H1 (cell line): ENCODE results near the gene ACER1. TPM values are rescaled to one million over a fixed set of nuclear protein-coding genes. Genes with fewer than 3 reads are reported as not detected.

Experiments
- CTCF ChIA-PET: fragments of 300-600 bp; sonication (Branson Sonifier 250); formaldehyde crosslinking; loops from one replicate; lab custom pipeline; 2021; ENCODE audit not compliant: partially characterized antibody; lab: Charles Lee
- POLR2A ChIA-PET: fragments of 300-600 bp; sonication (Branson Sonifier 250); formaldehyde crosslinking; loops from one replicate; lab custom pipeline; 2021; ENCODE audit warnings: inconsistent platforms; ENCODE audit not compliant: partially characterized antibody; lab: Charles Lee
- DNase-seq, 2 experiments: peaks; one replicate each; pipeline versions ENCODE4 v3.0.0 to v3.0.0-alpha.2; 2010 to 2022; ENCODE audit warnings: low spot score in 2 of 2, low read depth in 1 of 2, mixed read lengths in 1 of 2
- FAIRE-seq: peaks from 2 replicates; lab custom pipeline; 2011; peaks lifted over from hg19 to GRCh38; lab: Jason Lieb, UNC
- H2AFZ ChIP-seq: 2 replicates; pipeline ENCODE4 v1.8.1; 2012; ENCODE audit warnings: low read length, inconsistent platforms
- H2AK5ac ChIP-seq: 2 replicates; pipeline ENCODE4 v1.6.1; 2013; ENCODE audit warnings: low read depth, low read length
- H2BK120ac ChIP-seq: replicated peaks from 2 replicates; pipeline ENCODE3; 2013; ENCODE audit warnings: low read depth, low read length, inconsistent platforms
- H2BK12ac ChIP-seq: 2 replicates; pipeline ENCODE4 v1.6.1; 2013; ENCODE audit warnings: low read depth, low read length
- H2BK15ac ChIP-seq: 2 replicates; pipeline ENCODE4 v1.6.1; 2013; ENCODE audit warnings: low read length
- H2BK20ac ChIP-seq: 2 replicates; pipeline ENCODE4 v1.6.1; 2013; ENCODE audit warnings: low read length
- H2BK5ac ChIP-seq: 2 replicates; pipeline ENCODE4 v1.6.1; 2013; ENCODE audit warnings: low read depth, low read length
- H3K14ac ChIP-seq: 2 replicates; pipeline ENCODE4 v1.6.1; 2013; ENCODE audit warnings: inconsistent platforms; ENCODE audit not compliant: insufficient read length
- H3K18ac ChIP-seq: 2 replicates; pipeline ENCODE4 v1.6.1; 2013; ENCODE audit warnings: low read length; ENCODE audit errors: extremely low read depth
- H3K23ac ChIP-seq: 2 replicates; pipeline ENCODE4 v1.6.1; 2013; ENCODE audit warnings: inconsistent platforms; ENCODE audit not compliant: insufficient read length
- H3K23me2 ChIP-seq: 2 replicates; pipeline ENCODE4 v1.6.1; 2013; ENCODE audit warnings: low read depth, low read length
- H3K27ac ChIP-seq: 2 replicates; pipeline ENCODE4 v1.6.1; 2011; ENCODE audit warnings: low read depth, low read length, inconsistent platforms
- H3K27me3 ChIP-seq, 4 experiments: replicated peaks in 1 of 4; 1 replicate in 1 of 4; 2 replicates in 3 of 4; pipeline versions ENCODE4 v1.6.1 to v1.8.1; 2011 to 2013; ENCODE audit warnings: low read length in 3 of 4, mild to moderate bottlenecking in 3 of 4, inconsistent platforms in 2 of 4, mixed read lengths in 2 of 4, moderate library complexity in 1 of 4; ENCODE audit not compliant: control insufficient read depth in 3 of 4, insufficient read depth in 3 of 4; ENCODE audit errors: extremely low read depth in 1 of 4
- H3K36me3 ChIP-seq, 4 experiments: 2 replicates each; pipeline versions ENCODE4 v1.6.1 to v1.8.1; 2011 to 2013; ENCODE audit warnings: mild to moderate bottlenecking in 4 of 4, low read length in 3 of 4, moderate library complexity in 2 of 4, control low read depth in 1 of 4, inconsistent platforms in 1 of 4; ENCODE audit not compliant: insufficient read depth in 4 of 4, control insufficient read depth in 2 of 4
- H3K4ac ChIP-seq: replicated peaks from 2 replicates; pipeline ENCODE3; 2013; ENCODE audit warnings: low read length, low read depth, mixed read lengths, inconsistent platforms; ENCODE audit not compliant: insufficient read length
- H3K4me1 ChIP-seq, 4 experiments: replicated peaks in 1 of 4; 1 replicate in 1 of 4; 2 replicates in 3 of 4; pipeline versions ENCODE4 v1.6.1 to v1.8.1; 2011 to 2013; ENCODE audit warnings: low read length in 3 of 4, inconsistent platforms in 2 of 4, mixed read lengths in 1 of 4; ENCODE audit not compliant: insufficient read depth in 4 of 4, control insufficient read depth in 3 of 4
- H3K4me2 ChIP-seq, 2 experiments: 2 replicates each; pipeline versions ENCODE4 v1.6.1 to v1.8.1; 2011 to 2013; ENCODE audit warnings: low read depth in 2 of 2, low read length in 2 of 2, control low read depth in 1 of 2, inconsistent platforms in 1 of 2, mild to moderate bottlenecking in 1 of 2; ENCODE audit not compliant: insufficient read depth in 1 of 2
- H3K4me3 ChIP-seq, 4 experiments: fragments of 200-600, 300-600 bp in 1 of 4; sonication (generic), shearing (Covaris generic), sonication (Bioruptor Twin) in 1 of 4; 2 replicates each; pipeline versions ENCODE4 v1.5.1 to v1.8.1; 2011 to 2016; ENCODE audit warnings: low read length in 4 of 4, low read depth in 3 of 4, control low read depth in 2 of 4, inconsistent platforms in 2 of 4, mild to moderate bottlenecking in 2 of 4, mixed read lengths in 1 of 4, moderate library complexity in 1 of 4; ENCODE audit not compliant: insufficient read depth in 2 of 4; ENCODE audit errors: extremely low read depth in 1 of 4
- H3K56ac ChIP-seq: replicated peaks from 2 replicates; pipeline ENCODE3; 2013; ENCODE audit warnings: low read depth, mild to moderate bottlenecking, mixed read lengths, low read length, inconsistent platforms; ENCODE audit not compliant: insufficient read length
- H3K79me1 ChIP-seq: 2 replicates; pipeline ENCODE4 v1.6.1; 2013; ENCODE audit warnings: low read depth, low read length, control low read depth
- H3K79me2 ChIP-seq, 2 experiments: 2 replicates each; pipeline versions ENCODE4 v1.6.1 to v1.8.1; 2012 to 2013; ENCODE audit warnings: low read length in 2 of 2, mild to moderate bottlenecking in 2 of 2, inconsistent platforms in 1 of 2; ENCODE audit not compliant: insufficient read depth in 2 of 2, control insufficient read depth in 1 of 2
- H3K9ac ChIP-seq, 4 experiments: replicated peaks in 1 of 4; 1 replicate in 1 of 4; 2 replicates in 3 of 4; pipeline versions ENCODE4 v1.6.1 to v1.8.1; 2011 to 2013; ENCODE audit warnings: low read depth in 3 of 4, low read length in 3 of 4, control low read depth in 2 of 4, mild to moderate bottlenecking in 2 of 4, moderate library complexity in 2 of 4, inconsistent platforms in 1 of 4; ENCODE audit errors: extremely low read depth in 1 of 4
- H3K9me3 ChIP-seq, 2 experiments: 2 replicates each; pipeline versions ENCODE4 v1.6.1 to v1.8.1; 2012 to 2013; ENCODE audit warnings: mild to moderate bottlenecking in 2 of 2, moderate library complexity in 2 of 2, control low read depth in 1 of 2, inconsistent platforms in 1 of 2, low read depth in 1 of 2, low read length in 1 of 2, mixed read lengths in 1 of 2; ENCODE audit not compliant: insufficient read depth in 2 of 2
- H4K20me1 ChIP-seq, 2 experiments: replicated peaks in 1 of 2; 2 replicates each; pipeline versions ENCODE3 to v1.8.1; 2011 to 2013; ENCODE audit warnings: inconsistent platforms in 2 of 2, low read length in 2 of 2, mild to moderate bottlenecking in 1 of 2; ENCODE audit not compliant: insufficient read depth in 2 of 2, control insufficient read depth in 1 of 2
- H4K5ac ChIP-seq: 2 replicates; pipeline ENCODE4 v1.6.1; 2013; ENCODE audit warnings: low read length, low read depth, mixed read lengths, inconsistent platforms; ENCODE audit not compliant: insufficient read length
- H4K8ac ChIP-seq: 2 replicates; pipeline ENCODE4 v1.8.0; 2013; ENCODE audit warnings: mild to moderate bottlenecking, moderate library complexity, low read length, inconsistent platforms; ENCODE audit not compliant: insufficient read depth; ENCODE audit errors: extremely low read depth
- H4K91ac ChIP-seq: replicated peaks from 2 replicates; pipeline ENCODE3; 2013; ENCODE audit warnings: low read length, mixed read lengths, inconsistent platforms; ENCODE audit not compliant: insufficient read length
- BCL11A ChIP-seq, 2 experiments: IDR thresholded peaks; one replicate each; pipeline ENCODE4 v1.6.1; 2011; ENCODE audit warnings: low read depth in 2 of 2, low read length in 2 of 2, mild to moderate bottlenecking in 2 of 2
- CTCF ChIP-seq, 3 experiments: IDR thresholded peaks; 1 replicate in 2 of 3; 2 replicates in 1 of 3; pipeline versions ENCODE4 v1.5.1 to v1.6.1; 2011; ENCODE audit warnings: low read length in 3 of 3, mild to moderate bottlenecking in 3 of 3, inconsistent platforms in 2 of 3, low read depth in 1 of 3, moderate library complexity in 1 of 3; ENCODE audit not compliant: insufficient read depth in 1 of 3; ENCODE audit errors: control extremely low read depth in 1 of 3
- EZH2 ChIP-seq: fragments of 200-600 bp; sonication (generic); IDR thresholded peaks from 2 replicates; pipeline ENCODE4 v1.7.1; 2012; ENCODE audit warnings: low read depth, mild to moderate bottlenecking, moderate library complexity, low read length, inconsistent platforms; ENCODE audit not compliant: severe bottlenecking
- KDM5A ChIP-seq: fragments of 200-600 bp; IDR thresholded peaks from 2 replicates; pipeline ENCODE4 v1.7.1; 2012; ENCODE audit warnings: mild to moderate bottlenecking, low read length, inconsistent platforms, mixed read lengths
- RAD21 ChIP-seq, 2 experiments: IDR thresholded peaks in 1 of 2; conservative IDR thresholded peaks in 1 of 2; 2 replicates each; pipeline ENCODE4 v1.6.1; 2011; ENCODE audit warnings: low read depth in 2 of 2, low read length in 2 of 2, improper control_type of control experiment in 1 of 2, inconsistent platforms in 1 of 2, mild to moderate bottlenecking in 1 of 2, moderate library complexity in 1 of 2
- SIN3A ChIP-seq, 2 experiments: IDR thresholded peaks in 1 of 2; conservative IDR thresholded peaks in 1 of 2; 2 replicates each; pipeline ENCODE4 v1.6.1; 2011 to 2012; ENCODE audit warnings: low read length in 2 of 2, improper control_type of control experiment in 1 of 2, low read depth in 1 of 2, mild to moderate bottlenecking in 1 of 2
- SIRT6 ChIP-seq: IDR thresholded peaks from one replicate; pipeline ENCODE4 v1.7.1; 2012; ENCODE audit warnings: low read length, inconsistent platforms
- SP4 ChIP-seq: IDR thresholded peaks from 2 replicates; pipeline ENCODE4 v1.6.1; 2012; ENCODE audit warnings: low read length, inconsistent platforms
- TCF12 ChIP-seq: IDR thresholded peaks from 2 replicates; pipeline ENCODE4 v1.6.1; 2011; ENCODE audit warnings: low read depth, mild to moderate bottlenecking, low read length
- TEAD4 ChIP-seq: IDR thresholded peaks from 2 replicates; pipeline ENCODE4 v1.6.1; 2012; ENCODE audit warnings: low read depth, low read length, inconsistent platforms, mixed read lengths
- WGBS, 2 experiments: shearing (Covaris generic) in 1 of 2; methylation state at CpG; one replicate each; pipeline versions ENCODE4 v1.1.6 to v1.1.7; 2013 to 2015; ENCODE audit warnings: low lambda C conversion rate in 2 of 2, mixed read lengths in 2 of 2, inconsistent platforms in 1 of 2, low coverage in 1 of 2, missing lambda C conversion rate in 1 of 2; ENCODE audit not compliant: insufficient replicate concordance in 2 of 2, insufficient coverage in 1 of 2, insufficient read length in 1 of 2; ENCODE audit errors: extremely low coverage in 1 of 2, missing lambda C conversion rate in 1 of 2; 5-methylcytosine and 5-hydroxymethylcytosine counted together
- polyA plus RNA-seq, 7 experiments: library from polyadenylated mRNA; depleted of rRNA in 3 of 7; stranded (reverse) in 5 of 7; unstranded in 2 of 7; fragments of >200 nt in 5 of 7; fragments of 200-250 nt in 2 of 7; gene quantifications; 1 replicate in 5 of 7; 2 replicates in 1 of 7; 4 replicates in 1 of 7; pipeline versions ENCODE4 v1.2.1 to v1.2.3, GENCODE V29; 2011 to 2013; ENCODE audit warnings: missing spikeins in 2 of 7, mixed read lengths in 2 of 7
- total RNA-seq: library from RNA; stranded (reverse); fragmentation: NEBNext Ultra II Directional; extraction: Animal tissue kit (Norgen Biotek cat#: 25700); gene quantifications from 2 replicates; pipeline ENCODE4 v1.2.1, GENCODE V29; 2021

Gene ACER1
- total and polyA plus RNA-seq, 2 of the 8 experiments (the other 6 are each of a cell fraction or from before 2014, with no cell fraction given) = 0.05 TPM; not detected in 1

- CTCF ChIA-PET = interaction anchor here (0.6 to 1.9 kb wide), 11 partner anchors 10 to 645 kb away, joined by 3 to 7 read pairs (median 4); partner anchors contain the start of gene ACER1
- Histone ChIP-seq H2AFZ (no peak overlapping the region), H3K4me1 (peaks cover 0 to 2% (median 0%) of the 10 kb centered on the region in 4 experiments; a peak in 1 of 7 replicates), H3K27ac (no peak overlapping the region), H3K18ac (no peak overlapping the region), H2BK120ac (no peak overlapping the region), H3K4me3 (no peak overlapping the region), H3K9me3 (peaks cover 0 to 10% of the 10 kb centered on the region in 2 experiments; a peak in 2 of 4 replicates), H3K4me2 (no peak overlapping the region), H3K79me2 (no peaks in the 10 kb centered on the region), H3K4ac (no peak overlapping the region), H2BK15ac (no peak overlapping the region), H3K14ac (no peak overlapping the region), H2BK12ac (no peak overlapping the region), H3K9ac (no peak overlapping the region), H4K5ac (no peak overlapping the region), H2AK5ac (no peak overlapping the region), H4K20me1 (no peaks in the 10 kb centered on the region), H4K91ac (no peak overlapping the region), H3K27me3 (no peaks in the 10 kb centered on the region), H2BK5ac (no peak overlapping the region), H2BK20ac (no peak overlapping the region), H3K23ac (no peak overlapping the region), H4K8ac (no peak overlapping the region), H3K23me2 (peaks cover 2% of the 10 kb centered on the region; the same call in 1 of the 2 replicates), H3K79me1 (no peaks in the 10 kb centered on the region), H3K36me3 (no peaks in the 10 kb centered on the region), H3K56ac (no peak overlapping the region)
- DNase-seq (no peak), FAIRE-seq (no peak)
- 64% methylated on average over 4 of the region's 4 CpGs; no CpG with 5 or more reads in 1 of the 2 experiments for WGBS, 2 experiments
- POLR2A ChIA-PET = no interaction called here
- no peak for TF ChIP-seq SIN3A (conservative IDR thresholded peaks at IDR 0.05 in 1 of 2, IDR thresholded peaks at IDR 0.05 in 1 of 2; ENCODE audit: low read depth in 1 of 2, low read length in 2 of 2)
- peak in 1 of 2 experiments; percentile 18; a peak in 1 of 4 replicates for TF ChIP-seq RAD21 (IDR thresholded peaks at IDR 0.05 in 1 of 2, conservative IDR thresholded peaks at IDR 0.05 in 1 of 2; ENCODE audit: low read depth in 2 of 2, low read length in 2 of 2)
- TF ChIP-seq BCL11A (IDR thresholded peaks at IDR 0.05; ENCODE audit: low read depth in 2 of 2, low read length in 2 of 2) = no peak
- TF ChIP-seq CTCF (IDR thresholded peaks at IDR 0.05; ENCODE audit: control extremely low read depth in 1 of 3, insufficient read depth in 1 of 3, low read depth in 1 of 3, low read length in 3 of 3) = peak in 1 of 3 experiments; percentile 9; a peak in 1 of 4 replicates
- no peak for TF ChIP-seq SP4
- no peak for TF ChIP-seq TEAD4
- TF ChIP-seq KDM5A = no peak
- TF ChIP-seq EZH2 = no peak
- no peak for TF ChIP-seq TCF12
- TF ChIP-seq SIRT6 = no peak
These were observed 20.8 kb upstream of the ACER1 start for GRCh38 chr19:6354098-6354674.
